Hepatocyte (in vitro differentiated cells): Measurements from ENCODE around the gene RPL36A.

Experiments
- CTCF ChIP-seq: fragments of 200-600 bp; sonication (generic); IDR thresholded peaks from 2 replicates; pipeline ENCODE4 v1.5.1; 2016; ENCODE audit warnings: antibody characterized with exemption, mild to moderate bottlenecking; ENCODE audit not compliant: poor library complexity
- EZH2 ChIP-seq: fragments of 200-600 bp; sonication (generic); IDR thresholded peaks from 2 replicates; pipeline ENCODE4 v1.6.1; 2016; ENCODE audit warnings: antibody characterized with exemption, mild to moderate bottlenecking, borderline replicate concordance
- EZH2phosphoT487 ChIP-seq: fragments of 200-600 bp; sonication (generic); IDR thresholded peaks from one replicate; pipeline ENCODE4 v1.6.1; 2018; ENCODE audit warnings: antibody characterized with exemption, mild to moderate bottlenecking, low read depth, moderate library complexity; ENCODE audit not compliant: unreplicated experiment, severe bottlenecking

GRCh38 chrX:101360390-101360789 lies 30.4 kb upstream of the RPL36A start:
- TF ChIP-seq CTCF (no peak), EZH2phosphoT487 (no peak), EZH2 (no peak)
